ENCODE results near the gene NIPAL4. TPM values are rescaled to one million over a fixed set of nuclear protein-coding genes. Genes with fewer than 3 reads are reported as not detected.

The NIPAL4 gene
- total RNA-seq, 4 donors from 2014 or later: 0.63 to 1.2 (median 0.84) TPM; not detected in 1

DNA sequence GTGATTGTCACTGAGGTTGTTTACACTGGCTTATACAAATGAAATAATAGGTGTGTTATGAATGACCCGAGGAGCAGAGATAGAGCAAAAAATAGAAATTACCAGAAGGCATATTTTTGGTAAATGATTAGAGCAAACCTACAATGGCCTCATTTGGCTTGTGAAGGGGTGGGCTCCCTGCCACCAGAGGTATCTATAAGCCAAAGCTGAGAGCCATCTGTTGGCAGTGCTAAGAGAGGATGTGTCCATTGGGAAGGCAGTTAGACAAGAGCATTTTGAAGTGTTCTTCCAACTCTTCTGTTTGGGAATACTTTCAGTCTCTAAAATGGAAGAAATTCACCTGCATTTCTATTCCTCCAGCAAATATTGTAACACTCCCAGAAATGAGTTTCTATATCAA, 10.6 kb downstream of the NIPAL4 start:
- no peak for ATAC-seq (ENCODE audit: low FRiP score)
- no peak for DNase-seq (ENCODE audit: low spot score)
- TF ChIP-seq CTCF (IDR thresholded peaks at IDR 0.05): no peak

GRCh38 chr5:157471709-157472108, 11.7 kb downstream of the NIPAL4 start:
- no peak for ATAC-seq (ENCODE audit: low FRiP score)
- no peak for DNase-seq (ENCODE audit: low spot score)
- TF ChIP-seq CTCF (IDR thresholded peaks at IDR 0.05): no peak

GRCh38 chr5:157473383-157474320, 13.6 kb downstream of the NIPAL4 start:
- no peak for ATAC-seq (ENCODE audit: low FRiP score)
- DNase-seq (ENCODE audit: low spot score): no peak
- TF ChIP-seq CTCF (IDR thresholded peaks at IDR 0.05): no peak

- ATAC-seq (ENCODE audit: low FRiP score) (no peak), DNase-seq (ENCODE audit: low spot score) (no peak)
- no peak for TF ChIP-seq CTCF (IDR thresholded peaks at IDR 0.05)
These were observed 15.4 kb downstream of the NIPAL4 start for GRCh38 chr5:157475432-157475831.

DNA sequence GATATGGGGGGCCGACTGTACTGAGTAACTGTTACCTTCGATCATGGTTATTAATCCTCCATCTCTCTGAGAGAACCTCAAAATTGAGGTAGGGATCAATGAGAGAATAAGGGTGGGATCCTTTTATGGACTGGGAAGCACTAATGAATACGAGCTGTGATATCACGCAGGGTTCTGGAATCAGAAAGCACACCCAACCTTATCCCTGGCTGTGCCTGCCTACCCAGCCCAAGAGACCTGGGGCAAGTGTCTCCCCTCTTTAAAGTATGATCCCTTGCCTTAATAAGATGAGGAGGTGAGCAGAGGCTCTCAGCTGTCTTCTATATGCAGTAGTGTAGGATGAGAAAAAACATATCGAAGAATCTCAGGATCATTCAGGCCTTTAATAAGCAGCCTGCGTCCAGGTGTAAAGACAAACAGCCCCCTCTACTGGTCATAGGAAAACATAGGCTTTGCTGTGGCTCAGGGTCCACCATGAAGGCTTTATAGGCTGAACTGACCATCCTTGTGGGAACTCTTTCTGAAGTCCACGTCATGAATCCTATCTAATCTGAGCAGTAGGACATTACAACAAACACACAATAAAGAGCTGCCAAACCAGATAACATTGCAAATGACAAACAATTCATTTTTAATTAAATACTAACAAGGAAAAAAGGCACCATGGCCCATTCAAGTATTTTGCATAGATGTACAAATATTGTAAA, 16.8 kb downstream of the NIPAL4 start:
- DNase-seq (ENCODE audit: low spot score): no peak
- no peak for TF ChIP-seq CTCF (IDR thresholded peaks at IDR 0.05)
- ATAC-seq (ENCODE audit: low FRiP score): peak; percentile 63

DNA sequence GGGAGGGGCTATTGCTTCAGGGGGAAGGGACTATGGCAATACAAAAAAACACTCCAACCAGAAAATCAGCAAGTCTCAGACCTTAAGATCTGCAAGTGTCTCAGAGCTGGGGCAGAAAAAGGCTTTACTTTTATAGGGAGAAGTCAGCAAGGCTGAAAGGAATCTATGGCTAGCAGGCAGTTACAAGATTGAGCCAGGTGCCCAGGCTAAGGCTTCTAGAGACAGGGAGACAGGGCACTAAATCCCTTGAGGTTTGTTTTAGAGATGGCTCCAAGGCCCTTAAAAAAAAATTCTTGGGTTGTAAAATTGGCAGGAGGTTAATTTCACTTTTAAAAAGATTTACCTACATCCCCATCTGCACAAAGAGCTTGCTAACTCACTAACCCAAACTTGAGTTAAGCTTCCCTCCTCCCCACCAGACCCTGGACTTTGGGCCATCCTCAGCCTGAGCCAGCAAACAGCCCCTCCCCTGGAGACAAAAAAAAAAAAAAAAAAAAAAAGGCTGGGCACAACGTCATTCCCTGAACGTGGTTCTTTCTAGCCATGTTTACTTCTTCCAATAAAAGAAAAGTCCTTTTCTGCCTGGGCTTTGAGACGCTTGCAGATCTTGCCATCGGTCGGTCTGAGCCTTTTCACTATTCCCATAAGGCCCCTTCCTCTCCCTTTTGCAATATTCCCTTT, 17.9 kb downstream of the NIPAL4 start:
- DNase-seq (ENCODE audit: low spot score) (no peak), ATAC-seq (ENCODE audit: low FRiP score) (no peak)
- no peak for TF ChIP-seq CTCF (IDR thresholded peaks at IDR 0.05)
